ENCODE measurements around the gene ZNF862.

ZNF862 gene

DNA sequence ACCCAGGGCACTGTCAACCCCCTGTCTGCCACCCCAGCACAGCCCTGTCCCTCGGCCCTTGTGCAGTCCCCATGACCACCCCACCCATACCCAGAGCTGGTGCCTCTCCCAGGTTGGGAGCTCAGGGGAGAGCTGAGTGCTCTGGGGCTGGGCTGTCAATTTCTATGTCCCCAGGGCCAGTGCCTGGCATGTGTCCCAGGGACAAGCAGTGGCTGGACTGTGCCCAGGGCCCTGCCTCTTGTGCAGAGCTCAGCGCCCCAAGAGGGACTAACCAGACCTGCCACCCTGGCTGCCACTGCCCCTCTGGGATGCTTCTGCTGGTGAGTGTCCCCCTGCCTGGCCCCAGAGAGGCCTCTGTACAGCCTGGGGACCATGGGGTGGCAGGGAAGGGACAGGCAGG, 29.0 kb upstream of the ZNF862 start:
- Histone ChIP-seq H3K27ac (ENCODE audit: insufficient read depth in 1 of 2, low read depth in 1 of 2, low read length in 2 of 2, poor library complexity in 1 of 2, severe bottlenecking in 2 of 2) (no peak overlapping the region), H3K36me3 (ENCODE audit: control insufficient read depth in 4 of 4, insufficient read depth in 4 of 4, low read length in 3 of 4) (no peaks in the 10 kb centered on the region), H3K4me3 (ENCODE audit: control insufficient read depth in 1 of 7, extremely low read depth in 1 of 7, insufficient read depth in 4 of 7, low read depth in 2 of 7, low read length in 6 of 7) (no peak overlapping the region), H3K9me3 (ENCODE audit: control extremely low read depth in 1 of 5, control insufficient read depth in 4 of 5, insufficient read depth in 2 of 5, low read depth in 1 of 5, low read length in 4 of 5) (no peaks in the 10 kb centered on the region), H3K27me3 (replicated peaks in 2 of 5; ENCODE audit: control insufficient read depth in 4 of 5, insufficient read depth in 5 of 5, low read length in 4 of 5) (no peaks in the 10 kb centered on the region), H3K4me1 (ENCODE audit: control extremely low read depth in 1 of 4, control insufficient read depth in 4 of 4, insufficient read depth in 4 of 4, low read length in 3 of 4) (no peaks in the 10 kb centered on the region)
- 93% methylated on average over 2 of the region's 2 CpGs for WGBS (ENCODE audit: insufficient coverage)
- ChIA-PET CTCF (interaction anchor here (0.8 to 5.5 kb wide), 6 partner anchors 9 to 73 kb away, joined by 3 to 39 read pairs (median 4); no protein-coding TSS in a partner anchor), POLR2A (interaction anchor here (0.6 kb wide), 1 partner anchor 1119 kb away, joined by 3 read pairs; no protein-coding TSS in a partner anchor)
- DNase-seq, result no peak

DNA sequence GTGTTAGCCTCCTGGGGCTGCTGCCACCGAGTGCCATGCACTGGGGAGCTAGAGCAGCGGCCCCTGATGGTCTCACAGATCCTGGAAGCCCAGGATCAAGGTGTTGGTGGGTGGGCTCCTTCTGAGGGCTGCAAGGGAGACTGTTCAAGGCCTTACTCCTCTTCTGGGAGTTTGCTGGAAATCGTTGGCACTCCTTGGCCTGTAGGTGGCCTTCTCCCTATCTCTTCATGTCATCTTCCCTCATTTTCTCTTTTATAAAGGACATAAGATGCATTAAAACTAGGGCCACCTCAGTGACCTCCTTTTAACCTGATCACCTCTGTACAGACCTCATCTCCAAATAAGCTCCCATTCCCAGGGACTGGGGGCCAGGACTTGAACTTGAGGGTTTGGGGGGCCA, 27.0 kb upstream of the ZNF862 start:
- WGBS (ENCODE audit: insufficient coverage), result 66% methylated on average over 3 of the region's 3 CpGs
- CTCF ChIA-PET, result interaction anchor here (0.8 to 1.6 kb wide), 2 partner anchors 12 to 145 kb away, joined by 3 to 5 read pairs; no protein-coding TSS in a partner anchor

DNA sequence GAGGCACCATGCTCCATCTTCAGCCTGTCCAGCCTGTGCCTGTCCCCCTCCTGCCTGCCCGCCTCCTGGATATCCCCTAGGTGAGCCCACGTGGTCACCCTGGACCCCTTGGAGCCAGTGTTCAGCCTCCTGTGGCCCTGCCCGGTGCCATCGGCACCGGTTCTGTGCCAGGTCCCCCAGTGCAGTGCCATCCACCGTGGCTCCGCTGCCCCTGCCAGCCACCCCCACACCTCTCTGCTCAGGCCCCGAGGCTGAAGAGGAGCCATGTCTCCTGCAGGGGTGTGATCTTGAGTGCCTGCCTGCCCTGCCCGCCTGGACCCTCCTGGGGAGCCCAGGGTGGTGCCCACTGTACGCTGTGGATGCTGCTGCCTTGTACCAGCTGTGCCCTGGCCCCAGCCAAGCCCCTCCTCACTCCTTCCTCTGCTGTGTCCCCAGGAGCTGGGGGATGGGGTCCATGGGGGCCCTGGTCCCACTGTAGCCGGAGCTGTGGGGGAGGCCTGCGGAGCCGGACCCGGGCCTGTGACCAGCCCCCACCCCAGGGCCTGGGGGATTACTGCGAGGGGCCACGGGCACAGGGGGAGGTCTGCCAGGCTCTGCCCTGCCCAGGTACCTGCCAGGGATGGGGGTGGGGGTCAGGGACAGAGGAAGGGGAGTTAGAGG, 26.2 kb upstream of the ZNF862 start:
- CTCF ChIA-PET, result interaction anchor here (0.8 to 1.6 kb wide), 3 partner anchors 9 to 144 kb away, joined by 3 to 5 read pairs (median 3); no protein-coding TSS in a partner anchor
- Histone ChIP-seq H3K27ac (ENCODE audit: insufficient read depth in 1 of 2, low read depth in 1 of 2, low read length in 2 of 2, poor library complexity in 1 of 2, severe bottlenecking in 2 of 2) (no peak overlapping the region), H3K4me3 (ENCODE audit: control insufficient read depth in 1 of 7, extremely low read depth in 1 of 7, insufficient read depth in 4 of 7, low read depth in 2 of 7, low read length in 6 of 7) (no peak overlapping the region), H3K4me1 (ENCODE audit: control extremely low read depth in 1 of 4, control insufficient read depth in 4 of 4, insufficient read depth in 4 of 4, low read length in 3 of 4) (no peaks in the 10 kb centered on the region), H3K9me3 (ENCODE audit: control extremely low read depth in 1 of 5, control insufficient read depth in 4 of 5, insufficient read depth in 2 of 5, low read depth in 1 of 5, low read length in 4 of 5) (no peaks in the 10 kb centered on the region), H3K36me3 (ENCODE audit: control insufficient read depth in 4 of 4, insufficient read depth in 4 of 4, low read length in 3 of 4) (no peaks in the 10 kb centered on the region), H3K27me3 (replicated peaks in 2 of 5; ENCODE audit: control insufficient read depth in 4 of 5, insufficient read depth in 5 of 5, low read length in 4 of 5) (no peaks in the 10 kb centered on the region)
- POLR2A ChIA-PET, result no interaction called here
- DNase-seq, result no peak
- WGBS (ENCODE audit: insufficient coverage), result 94% methylated on average over 12 of the region's 16 CpGs

More for the DNA sequence above, 27.0 kb upstream of the ZNF862 start:
- H3K27me3 ChIP-seq (replicated peaks in 2 of 5; ENCODE audit: control insufficient read depth in 4 of 5, insufficient read depth in 5 of 5, low read length in 4 of 5), result no peaks in the 10 kb centered on the region
- no peak overlapping the region for H3K27ac ChIP-seq (ENCODE audit: insufficient read depth in 1 of 2, low read depth in 1 of 2, low read length in 2 of 2, poor library complexity in 1 of 2, severe bottlenecking in 2 of 2)
- no peak for DNase-seq
- no peaks in the 10 kb centered on the region for H3K4me1 ChIP-seq (ENCODE audit: control extremely low read depth in 1 of 4, control insufficient read depth in 4 of 4, insufficient read depth in 4 of 4, low read length in 3 of 4)
- POLR2A ChIA-PET, result no interaction called here
- no peaks in the 10 kb centered on the region for H3K9me3 ChIP-seq (ENCODE audit: control extremely low read depth in 1 of 5, control insufficient read depth in 4 of 5, insufficient read depth in 2 of 5, low read depth in 1 of 5, low read length in 4 of 5)
- H3K4me3 ChIP-seq (ENCODE audit: control insufficient read depth in 1 of 7, extremely low read depth in 1 of 7, insufficient read depth in 4 of 7, low read depth in 2 of 7, low read length in 6 of 7), result no peak overlapping the region
- H3K36me3 ChIP-seq (ENCODE audit: control insufficient read depth in 4 of 4, insufficient read depth in 4 of 4, low read length in 3 of 4), result no peaks in the 10 kb centered on the region

DNA sequence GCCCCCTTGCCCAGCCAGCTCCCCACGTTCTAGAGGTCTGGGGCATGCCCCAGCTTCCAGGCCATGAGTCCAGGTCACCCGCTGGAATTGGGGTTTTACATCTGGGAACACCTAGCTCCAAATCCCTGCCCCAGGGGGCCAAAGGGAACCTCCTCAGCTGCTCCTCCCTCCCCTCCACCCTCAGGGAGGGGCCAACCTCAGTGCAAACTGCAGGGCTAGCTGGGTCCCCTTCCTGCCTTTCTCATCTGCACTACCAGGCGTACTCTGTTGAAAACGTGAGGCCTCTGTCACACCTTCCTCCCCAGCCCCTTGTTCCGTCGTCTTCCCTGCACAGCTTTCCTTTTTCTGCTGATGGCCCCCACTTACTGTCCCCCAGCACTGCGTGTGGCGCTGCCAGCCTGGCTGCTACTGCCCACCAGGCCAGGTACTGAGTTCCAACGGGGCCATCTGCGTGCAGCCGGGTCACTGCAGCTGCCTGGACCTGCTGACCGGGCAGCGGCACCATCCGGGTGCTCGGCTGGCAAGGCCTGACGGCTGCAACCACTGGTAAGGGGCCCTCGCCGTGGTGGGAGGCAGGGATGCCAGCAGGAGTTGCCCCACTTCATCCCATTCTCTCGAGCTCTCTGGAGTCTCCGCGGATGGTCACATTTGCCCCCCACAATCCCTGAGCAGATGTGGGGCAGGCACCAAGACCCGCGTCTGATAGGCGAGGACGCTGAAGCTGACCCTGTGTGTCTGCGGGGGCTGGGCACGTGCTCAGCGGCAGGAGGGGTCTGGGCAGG, 24.7 kb upstream of the ZNF862 start:
- H3K9me3 ChIP-seq (ENCODE audit: control extremely low read depth in 1 of 5, control insufficient read depth in 4 of 5, insufficient read depth in 2 of 5, low read depth in 1 of 5, low read length in 4 of 5), result no peaks in the 10 kb centered on the region
- DNase-seq, result no peak
- WGBS (ENCODE audit: insufficient coverage), result 95% methylated on average over 25 of the region's 28 CpGs
- H3K27me3 ChIP-seq (replicated peaks in 2 of 5; ENCODE audit: control insufficient read depth in 4 of 5, insufficient read depth in 5 of 5, low read length in 4 of 5), result no peaks in the 10 kb centered on the region
- no peak overlapping the region for H3K27ac ChIP-seq (ENCODE audit: insufficient read depth in 1 of 2, low read depth in 1 of 2, low read length in 2 of 2, poor library complexity in 1 of 2, severe bottlenecking in 2 of 2)
- H3K36me3 ChIP-seq (ENCODE audit: control insufficient read depth in 4 of 4, insufficient read depth in 4 of 4, low read length in 3 of 4), result no peaks in the 10 kb centered on the region
- no peak overlapping the region for H3K4me3 ChIP-seq (ENCODE audit: control insufficient read depth in 1 of 7, extremely low read depth in 1 of 7, insufficient read depth in 4 of 7, low read depth in 2 of 7, low read length in 6 of 7)
- ChIA-PET CTCF (interaction anchor here (0.8 to 1.3 kb wide), 6 partner anchors 9 to 70 kb away, joined by 3 to 4 read pairs (median 3); partner anchors contain the start of gene ZNF862), POLR2A (interaction anchor here (0.6 kb wide), 1 partner anchor 12 kb away, joined by 3 read pairs; no protein-coding TSS in a partner anchor)
- H3K4me1 ChIP-seq (ENCODE audit: control extremely low read depth in 1 of 4, control insufficient read depth in 4 of 4, insufficient read depth in 4 of 4, low read length in 3 of 4), result no peaks in the 10 kb centered on the region

DNA sequence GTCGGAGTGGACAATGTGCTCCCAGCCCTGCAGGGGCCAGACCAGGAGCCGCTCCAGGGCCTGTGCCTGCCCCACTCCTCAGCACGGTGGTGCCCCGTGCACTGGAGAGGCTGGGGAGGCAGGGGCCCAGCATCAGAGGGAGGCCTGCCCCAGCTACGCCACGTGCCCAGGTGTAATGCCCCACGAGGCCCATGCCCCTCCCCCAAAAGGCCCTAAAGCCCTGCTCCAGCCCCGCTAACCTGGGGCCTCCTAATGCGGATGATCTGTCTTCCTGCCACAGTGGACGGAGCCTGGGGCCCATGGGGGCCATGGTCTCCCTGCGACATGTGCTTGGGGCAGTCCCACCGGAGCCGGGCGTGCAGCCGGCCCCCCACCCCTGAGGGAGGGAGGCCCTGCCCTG, 23.7 kb upstream of the ZNF862 start:
- Histone ChIP-seq H3K4me3 (ENCODE audit: control insufficient read depth in 1 of 7, extremely low read depth in 1 of 7, insufficient read depth in 4 of 7, low read depth in 2 of 7, low read length in 6 of 7) (no peak overlapping the region), H3K4me1 (ENCODE audit: control extremely low read depth in 1 of 4, control insufficient read depth in 4 of 4, insufficient read depth in 4 of 4, low read length in 3 of 4) (no peaks in the 10 kb centered on the region), H3K36me3 (ENCODE audit: control insufficient read depth in 4 of 4, insufficient read depth in 4 of 4, low read length in 3 of 4) (no peaks in the 10 kb centered on the region), H3K27me3 (replicated peaks in 2 of 5; ENCODE audit: control insufficient read depth in 4 of 5, insufficient read depth in 5 of 5, low read length in 4 of 5) (no peaks in the 10 kb centered on the region), H3K27ac (ENCODE audit: insufficient read depth in 1 of 2, low read depth in 1 of 2, low read length in 2 of 2, poor library complexity in 1 of 2, severe bottlenecking in 2 of 2) (no peak overlapping the region), H3K9me3 (ENCODE audit: control extremely low read depth in 1 of 5, control insufficient read depth in 4 of 5, insufficient read depth in 2 of 5, low read depth in 1 of 5, low read length in 4 of 5) (no peaks in the 10 kb centered on the region)
- ChIA-PET CTCF (interaction anchor here (0.8 to 0.9 kb wide), 2 partner anchors 11 to 16 kb away, joined by 3 read pairs; no protein-coding TSS in a partner anchor), POLR2A (no interaction called here)
- DNase-seq, result no peak
- WGBS (ENCODE audit: insufficient coverage), result 90% methylated on average over 13 of the region's 15 CpGs

DNA sequence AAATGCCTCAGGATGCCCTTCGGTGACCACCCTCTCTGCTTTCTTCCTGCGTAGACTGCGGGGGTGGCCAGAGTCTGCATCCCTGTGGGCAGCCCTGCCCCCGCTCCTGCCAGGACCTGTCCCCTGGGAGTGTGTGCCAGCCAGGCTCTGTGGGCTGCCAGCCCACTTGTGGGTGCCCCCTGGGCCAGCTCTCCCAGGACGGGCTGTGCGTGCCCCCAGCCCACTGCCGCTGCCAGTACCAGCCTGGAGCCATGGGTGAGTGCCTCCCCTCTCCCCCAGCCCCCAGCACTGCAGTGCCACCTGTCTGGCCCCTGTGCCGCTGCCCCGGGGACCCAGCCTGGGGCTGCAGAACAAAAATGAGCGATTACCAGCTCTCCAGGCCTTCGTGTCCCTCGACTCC, 23.1 kb upstream of the ZNF862 start:
- Histone ChIP-seq H3K27me3 (replicated peaks in 2 of 5; ENCODE audit: control insufficient read depth in 4 of 5, insufficient read depth in 5 of 5, low read length in 4 of 5) (no peaks in the 10 kb centered on the region), H3K9me3 (ENCODE audit: control extremely low read depth in 1 of 5, control insufficient read depth in 4 of 5, insufficient read depth in 2 of 5, low read depth in 1 of 5, low read length in 4 of 5) (no peaks in the 10 kb centered on the region), H3K4me3 (ENCODE audit: control insufficient read depth in 1 of 7, extremely low read depth in 1 of 7, insufficient read depth in 4 of 7, low read depth in 2 of 7, low read length in 6 of 7) (no peak overlapping the region), H3K36me3 (ENCODE audit: control insufficient read depth in 4 of 4, insufficient read depth in 4 of 4, low read length in 3 of 4) (no peaks in the 10 kb centered on the region), H3K27ac (ENCODE audit: insufficient read depth in 1 of 2, low read depth in 1 of 2, low read length in 2 of 2, poor library complexity in 1 of 2, severe bottlenecking in 2 of 2) (no peak overlapping the region), H3K4me1 (ENCODE audit: control extremely low read depth in 1 of 4, control insufficient read depth in 4 of 4, insufficient read depth in 4 of 4, low read length in 3 of 4) (no peaks in the 10 kb centered on the region)
- POLR2A ChIA-PET, result no interaction called here
- CTCF ChIA-PET, result no interaction called here
- WGBS (ENCODE audit: insufficient coverage), result 97% methylated on average over 11 of the region's 12 CpGs
- no peak for DNase-seq

DNA sequence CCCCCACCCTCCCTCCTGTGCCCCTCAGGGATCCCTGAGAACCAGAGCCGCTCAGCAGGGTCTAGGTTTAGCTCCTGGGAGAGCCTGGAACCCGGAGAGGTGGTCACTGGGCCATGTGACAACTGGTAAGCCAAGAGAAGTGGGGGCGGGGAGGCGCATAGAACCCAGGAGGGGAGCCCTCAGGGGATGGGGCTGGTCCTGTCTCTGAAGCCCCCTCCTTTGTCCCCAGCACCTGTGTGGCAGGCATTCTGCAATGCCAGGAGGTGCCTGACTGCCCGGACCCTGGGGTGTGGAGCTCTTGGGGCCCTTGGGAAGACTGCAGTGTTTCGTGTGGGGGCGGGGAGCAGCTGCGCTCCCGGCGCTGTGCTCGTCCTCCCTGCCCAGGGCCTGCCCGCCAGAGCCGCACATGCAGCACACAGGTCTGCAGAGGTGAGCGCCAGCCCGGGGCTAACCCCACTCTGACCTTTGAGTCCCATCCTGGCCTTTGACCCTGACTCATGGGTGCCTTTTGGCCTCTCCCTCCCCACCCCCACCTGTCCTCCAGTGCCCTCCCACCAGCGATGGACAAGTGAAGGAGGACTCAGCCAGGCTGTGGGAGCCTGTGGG, 22.4 kb upstream of the ZNF862 start:
- no peaks in the 10 kb centered on the region for H3K9me3 ChIP-seq (ENCODE audit: control extremely low read depth in 1 of 5, control insufficient read depth in 4 of 5, insufficient read depth in 2 of 5, low read depth in 1 of 5, low read length in 4 of 5)
- 93% methylated on average over 10 of the region's 16 CpGs for WGBS (ENCODE audit: insufficient coverage)
- H3K27me3 ChIP-seq (replicated peaks in 2 of 5; ENCODE audit: control insufficient read depth in 4 of 5, insufficient read depth in 5 of 5, low read length in 4 of 5), result no peaks in the 10 kb centered on the region
- CTCF ChIA-PET, result no interaction called here
- DNase-seq, result no peak
- no peak overlapping the region for H3K27ac ChIP-seq (ENCODE audit: insufficient read depth in 1 of 2, low read depth in 1 of 2, low read length in 2 of 2, poor library complexity in 1 of 2, severe bottlenecking in 2 of 2)
- POLR2A ChIA-PET, result no interaction called here
- H3K4me3 ChIP-seq (ENCODE audit: control insufficient read depth in 1 of 7, extremely low read depth in 1 of 7, insufficient read depth in 4 of 7, low read depth in 2 of 7, low read length in 6 of 7), result no peak overlapping the region
- H3K36me3 ChIP-seq (ENCODE audit: control insufficient read depth in 4 of 4, insufficient read depth in 4 of 4, low read length in 3 of 4), result no peaks in the 10 kb centered on the region
- H3K4me1 ChIP-seq (ENCODE audit: control extremely low read depth in 1 of 4, control insufficient read depth in 4 of 4, insufficient read depth in 4 of 4, low read length in 3 of 4), result no peaks in the 10 kb centered on the region
